OCI-LY7 (cell line): ENCODE data around the gene TECPR2.

Experiments
- CTCF ChIP-seq: fragments of 200-600 bp; sonication (generic); conservative IDR thresholded peaks from 2 replicates; pipeline ENCODE4 v1.5.1; 2014; ENCODE audit warnings: mild to moderate bottlenecking, antibody characterized with exemption, low read length, moderate library complexity, mixed read lengths
- EZH2phosphoT487 ChIP-seq: fragments of 200-600 bp; sonication (generic); IDR thresholded peaks from 2 replicates; pipeline ENCODE4 v1.6.1; 2018; ENCODE audit warnings: low read depth, borderline replicate concordance, mild to moderate bottlenecking, mixed run types, antibody characterized with exemption, low read length, moderate library complexity, mixed read lengths

- TF ChIP-seq CTCF (no peak), EZH2phosphoT487 (no peak)
These were observed 176.1 kb downstream of the TECPR2 start for GRCh38 chr14:102538602-102539543.
